G401 (cell line): ENCODE results near the gene NEUROD2. TPM values are rescaled to one million over a fixed set of nuclear protein-coding genes. Genes with fewer than 3 reads are reported as not detected.

Experiments
- DNase-seq: peaks from one replicate; pipeline ENCODE4 v3.0.0-alpha.2; 2015; ENCODE audit warnings: low spot score
- in situ Hi-C: cut with HindIII; loops from 2 replicates; pipeline ENCODE4 v1.10.0; 2016; ENCODE audit warnings: low sequenced_read_pairs, mixed read lengths
- total RNA-seq: library from RNA; depleted of rRNA; stranded (reverse); fragments of >200 nt; shearing (Covaris generic); gene quantifications from 2 replicates; pipeline ENCODE4 v1.2.3, GENCODE V29; 2014

The NEUROD2 gene
- total RNA-seq, 1 experiment from 2014 or later, result not detected

GRCh38 chr17:39623356-39623950, 15.7 kb upstream of the NEUROD2 start:
- in situ Hi-C loops, result no loop called here
- DNase-seq, result peak; percentile 86

GRCh38 chr17:39622380-39623006, 14.8 kb upstream of the NEUROD2 start:
- in situ Hi-C loops, result no loop called here
- no peak for DNase-seq

- DNase-seq, result peak; percentile 91
- in situ Hi-C loops, result no loop called here
Measured at GRCh38 chr17:39621523-39622379, 14.0 kb upstream of the NEUROD2 start.

GRCh38 chr17:39619786-39620101, 12.0 kb upstream of the NEUROD2 start:
- no peak for DNase-seq
- in situ Hi-C loops, result no loop called here

- DNase-seq, result peak; percentile 15
- in situ Hi-C loops, result no loop called here
Measured at GRCh38 chr17:39618956-39619785, 11.5 kb upstream of the NEUROD2 start.

GRCh38 chr17:39618246-39618913, 10.7 kb upstream of the NEUROD2 start:
- DNase-seq, result peak; percentile 54
- in situ Hi-C loops, result no loop called here

GRCh38 chr17:39617446-39618245, 9.9 kb upstream of the NEUROD2 start:
- DNase-seq, result peak; percentile 83
- in situ Hi-C loops, result no loop called here

GRCh38 chr17:39617100-39617445, 9.4 kb upstream of the NEUROD2 start:
- in situ Hi-C loops, result no loop called here
- DNase-seq, result peak; percentile 32

- in situ Hi-C loops, result no loop called here
- DNase-seq, result no peak
Measured at GRCh38 chr17:39615434-39615833, 7.7 kb upstream of the NEUROD2 start.

GRCh38 chr17:39614545-39615157, 6.9 kb upstream of the NEUROD2 start:
- in situ Hi-C loops, result no loop called here
- DNase-seq, result no peak

GRCh38 chr17:39612935-39613464, 5.3 kb upstream of the NEUROD2 start:
- in situ Hi-C loops, result no loop called here
- peak; percentile 20 for DNase-seq

- in situ Hi-C loops, result no loop called here
- DNase-seq, result peak; percentile 67
Measured at GRCh38 chr17:39612291-39612894, 4.7 kb upstream of the NEUROD2 start.

- peak; percentile 58 for DNase-seq
- in situ Hi-C loops, result no loop called here
Measured at GRCh38 chr17:39611401-39612112, 3.8 kb upstream of the NEUROD2 start.

GRCh38 chr17:39609416-39610025, 1.8 kb upstream of the NEUROD2 start:
- no peak for DNase-seq
- in situ Hi-C loops, result no loop called here

- peak; percentile 79 for DNase-seq
- in situ Hi-C loops, result no loop called here
Measured at GRCh38 chr17:39608142-39608981, 642 bp upstream of the NEUROD2 start.
